ENCODE results near the gene NUFIP1. TPM values are rescaled to one million over a fixed set of nuclear protein-coding genes. Genes with fewer than 3 reads are reported as not detected.
A peak's percentile ranks its signal among the peaks of the same experiment; 100 is the strongest.

The NUFIP1 gene
- total and polyA plus RNA-seq, 4 donors, result 0.92 to 2.0 (median 1.7) TPM

DNA sequence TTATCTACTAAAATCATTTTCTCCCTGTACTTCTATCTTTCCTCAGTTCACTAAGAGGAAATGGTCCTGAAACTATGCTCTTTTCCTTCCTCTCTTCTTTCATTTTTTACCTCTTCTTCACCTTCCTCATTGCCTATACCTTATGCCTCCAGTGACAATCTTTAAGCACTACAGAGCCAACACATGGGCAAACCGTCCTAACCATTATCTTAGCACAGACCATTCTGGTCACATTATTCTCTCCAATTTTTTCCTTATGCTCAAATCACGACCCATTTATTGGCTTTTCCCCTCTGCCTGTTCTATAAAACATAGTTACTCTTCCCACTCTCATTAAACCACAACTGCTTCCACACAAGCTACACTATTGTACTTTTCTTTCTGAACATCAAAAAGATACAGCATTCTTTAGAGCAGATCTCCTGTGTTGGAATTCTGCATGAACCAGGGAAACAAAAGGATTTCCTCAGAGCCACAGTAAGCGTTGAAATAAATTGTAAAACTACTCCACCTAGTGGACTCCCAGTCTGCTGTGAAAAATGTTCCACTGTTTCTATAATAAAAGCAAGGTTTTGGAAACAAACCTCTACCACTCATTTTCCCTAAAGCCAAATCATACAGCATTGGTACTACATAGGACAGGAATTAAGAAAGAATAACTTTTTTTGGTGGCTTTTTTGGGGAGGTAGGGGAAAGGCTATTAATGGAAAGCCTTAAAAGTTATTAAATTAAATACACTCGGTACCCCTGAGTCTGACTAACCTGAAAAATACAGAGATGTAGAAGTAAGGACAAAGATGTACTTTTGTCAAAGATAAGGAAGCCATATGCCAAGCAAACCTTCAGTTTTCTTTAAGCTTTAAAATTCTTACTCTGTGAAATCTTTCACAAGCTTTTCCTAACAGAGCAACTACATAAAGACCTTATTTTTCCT lies 19.5 kb downstream of the NUFIP1 start:
- DNase-seq (ENCODE audit: low spot score), result no peak
- no peaks in the 10 kb centered on the region for H3K27me3 ChIP-seq (ENCODE audit: control insufficient read depth in 4 of 4, insufficient read depth in 4 of 4, low read length in 3 of 4)
- TF ChIP-seq, protein P1, sequence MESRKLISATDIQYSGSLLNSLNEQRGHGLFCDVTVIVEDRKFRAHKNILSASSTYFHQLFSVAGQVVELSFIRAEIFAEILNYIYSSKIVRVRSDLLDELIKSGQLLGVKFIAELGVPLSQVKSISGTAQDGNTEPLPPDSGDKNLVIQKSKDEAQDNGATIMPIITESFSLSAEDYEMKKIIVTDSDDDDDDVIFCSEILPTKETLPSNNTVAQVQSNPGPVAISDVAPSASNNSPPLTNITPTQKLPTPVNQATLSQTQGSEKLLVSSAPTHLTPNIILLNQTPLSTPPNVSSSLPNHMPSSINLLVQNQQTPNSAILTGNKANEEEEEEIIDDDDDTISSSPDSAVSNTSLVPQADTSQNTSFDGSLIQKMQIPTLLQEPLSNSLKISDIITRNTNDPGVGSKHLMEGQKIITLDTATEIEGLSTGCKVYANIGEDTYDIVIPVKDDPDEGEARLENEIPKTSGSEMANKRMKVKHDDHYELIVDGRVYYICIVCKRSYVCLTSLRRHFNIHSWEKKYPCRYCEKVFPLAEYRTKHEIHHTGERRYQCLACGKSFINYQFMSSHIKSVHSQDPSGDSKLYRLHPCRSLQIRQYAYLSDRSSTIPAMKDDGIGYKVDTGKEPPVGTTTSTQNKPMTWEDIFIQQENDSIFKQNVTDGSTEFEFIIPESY (IDR thresholded peaks at IDR 0.05), result no peak
- no peak for TF ChIP-seq HNF4A (conservative IDR thresholded peaks at IDR 0.05)
- TF ChIP-seq, protein P2, sequence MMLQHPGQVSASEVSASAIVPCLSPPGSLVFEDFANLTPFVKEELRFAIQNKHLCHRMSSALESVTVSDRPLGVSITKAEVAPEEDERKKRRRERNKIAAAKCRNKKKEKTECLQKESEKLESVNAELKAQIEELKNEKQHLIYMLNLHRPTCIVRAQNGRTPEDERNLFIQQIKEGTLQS (IDR thresholded peaks at IDR 0.05), result no peak
- TF ChIP-seq RXRA (IDR thresholded peaks at IDR 0.05), result no peak
- peak; percentile 92 to 93 for TF ChIP-seq RAD21 (IDR thresholded peaks at IDR 0.05)
- TF ChIP-seq, protein P3, sequence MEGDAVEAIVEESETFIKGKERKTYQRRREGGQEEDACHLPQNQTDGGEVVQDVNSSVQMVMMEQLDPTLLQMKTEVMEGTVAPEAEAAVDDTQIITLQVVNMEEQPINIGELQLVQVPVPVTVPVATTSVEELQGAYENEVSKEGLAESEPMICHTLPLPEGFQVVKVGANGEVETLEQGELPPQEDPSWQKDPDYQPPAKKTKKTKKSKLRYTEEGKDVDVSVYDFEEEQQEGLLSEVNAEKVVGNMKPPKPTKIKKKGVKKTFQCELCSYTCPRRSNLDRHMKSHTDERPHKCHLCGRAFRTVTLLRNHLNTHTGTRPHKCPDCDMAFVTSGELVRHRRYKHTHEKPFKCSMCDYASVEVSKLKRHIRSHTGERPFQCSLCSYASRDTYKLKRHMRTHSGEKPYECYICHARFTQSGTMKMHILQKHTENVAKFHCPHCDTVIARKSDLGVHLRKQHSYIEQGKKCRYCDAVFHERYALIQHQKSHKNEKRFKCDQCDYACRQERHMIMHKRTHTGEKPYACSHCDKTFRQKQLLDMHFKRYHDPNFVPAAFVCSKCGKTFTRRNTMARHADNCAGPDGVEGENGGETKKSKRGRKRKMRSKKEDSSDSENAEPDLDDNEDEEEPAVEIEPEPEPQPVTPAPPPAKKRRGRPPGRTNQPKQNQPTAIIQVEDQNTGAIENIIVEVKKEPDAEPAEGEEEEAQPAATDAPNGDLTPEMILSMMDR (IDR thresholded peaks at IDR 0.05; ENCODE audit: low read depth, low read length, missing input control), result peak; percentile 79
- no peak for TF ChIP-seq EGR1 (IDR thresholded peaks at IDR 0.05; ENCODE audit: low read depth in 2 of 2)
- H3K36me3 ChIP-seq (ENCODE audit: control insufficient read depth in 4 of 4, insufficient read depth in 3 of 4, low read depth in 1 of 4, low read length in 3 of 4), result peaks cover 1 to 11% (median 6%) of the 10 kb centered on the region in 4 donors
- no peak overlapping the region for H3K9ac ChIP-seq (ENCODE audit: low read depth in 1 of 2, low read length in 2 of 2)
- WGBS, result 55% methylated on average over 4 of the region's 4 CpGs
- no peaks in the 10 kb centered on the region for H3K9me3 ChIP-seq (ENCODE audit: control insufficient read depth in 4 of 4, low read length in 3 of 4)
- no peak overlapping the region for H3K27ac ChIP-seq (ENCODE audit: low read depth in 1 of 2, low read length in 2 of 2)
- H3K4me1 ChIP-seq (ENCODE audit: control insufficient read depth in 4 of 4, insufficient read depth in 4 of 4, low read length in 3 of 4), result peaks cover 0 to 3% (median 0%) of the 10 kb centered on the region in 4 donors
- H3K4me3 ChIP-seq (ENCODE audit: low read depth in 1 of 3, low read length in 3 of 3), result no peak overlapping the region

DNA sequence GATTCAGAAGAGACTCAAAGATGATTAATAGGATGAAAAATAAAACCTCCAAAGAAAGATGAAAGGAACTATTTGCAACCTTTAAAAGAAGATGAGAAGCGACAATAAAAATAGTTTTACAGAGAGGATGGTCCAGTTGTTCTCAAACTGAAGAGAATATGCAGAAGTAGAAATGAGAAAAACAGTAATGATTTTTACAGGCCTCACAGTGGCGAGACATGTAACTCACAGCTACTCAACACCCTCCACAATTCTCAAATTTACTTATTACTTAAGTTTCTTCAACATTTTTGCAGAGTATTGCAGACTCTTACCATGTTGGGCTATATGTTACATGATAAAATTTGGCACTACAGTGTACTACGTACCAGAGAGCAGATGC lies 20.8 kb downstream of the NUFIP1 start:
- TF ChIP-seq EGR1 (IDR thresholded peaks at IDR 0.05; ENCODE audit: low read depth in 2 of 2) (no peak), YY1 (IDR thresholded peaks at IDR 0.05) (no peak), JUND (IDR thresholded peaks at IDR 0.05) (no peak), RAD21 (IDR thresholded peaks at IDR 0.05) (no peak), SP1 (IDR thresholded peaks at IDR 0.05) (no peak), GABPA (IDR thresholded peaks at IDR 0.05 in 1 of 2, conservative IDR thresholded peaks at IDR 0.05 in 1 of 2) (no peak), FOXA1 (IDR thresholded peaks at IDR 0.05) (no peak), NR2F2 (IDR thresholded peaks at IDR 0.05) (no peak)
- TF ChIP-seq, protein P1 (IDR thresholded peaks at IDR 0.05), result no peak
- TF ChIP-seq, protein P2 (IDR thresholded peaks at IDR 0.05), result no peak
- TF ChIP-seq, protein P3 (IDR thresholded peaks at IDR 0.05; ENCODE audit: low read depth, low read length, missing input control), result no peak
- Histone ChIP-seq H3K36me3 (ENCODE audit: control insufficient read depth in 4 of 4, insufficient read depth in 3 of 4, low read depth in 1 of 4, low read length in 3 of 4) (peaks cover 0 to 23% (median 13%) of the 10 kb centered on the region in 4 donors), H3K9me3 (ENCODE audit: control insufficient read depth in 4 of 4, low read length in 3 of 4) (no peaks in the 10 kb centered on the region), H3K9ac (ENCODE audit: low read depth in 1 of 2, low read length in 2 of 2) (no peak overlapping the region), H3K27ac (ENCODE audit: low read depth in 1 of 2, low read length in 2 of 2) (no peak overlapping the region), H3K4me3 (ENCODE audit: low read depth in 1 of 3, low read length in 3 of 3) (no peak overlapping the region), H3K27me3 (ENCODE audit: control insufficient read depth in 4 of 4, insufficient read depth in 4 of 4, low read length in 3 of 4) (no peaks in the 10 kb centered on the region), H3K4me1 (ENCODE audit: control insufficient read depth in 4 of 4, insufficient read depth in 4 of 4, low read length in 3 of 4) (peaks cover 0 to 3% (median 0%) of the 10 kb centered on the region in 4 donors)
- no peak for DNase-seq (ENCODE audit: low spot score)
- WGBS, result 92% methylated on average over 3 of the region's 3 CpGs
